Astrocyte of the spinal cord (primary cell): Measurements from ENCODE around the gene SLAIN1.
A peak's percentile ranks its signal among the peaks of the same experiment; 100 is the strongest.

ENCODE experiments used
- DNase-seq: peaks from one replicate; pipeline ENCODE4 v3.0.0; 2011; ENCODE audit warnings: low read depth, low spot score
- H3K4me3 ChIP-seq: 2 replicates; pipeline ENCODE4 v1.5.1; 2011; ENCODE audit warnings: low read depth, mild to moderate bottlenecking, low read length, moderate library complexity
- CTCF ChIP-seq: IDR thresholded peaks from 2 replicates; pipeline ENCODE4 v1.5.1; 2012; ENCODE audit warnings: low read depth, mild to moderate bottlenecking, low read length, inconsistent platforms
- in situ Hi-C: cut with HindIII; loops from 2 replicates; pipeline ENCODE4 v1.10.0; 2017; ENCODE audit warnings: low sequenced_read_pairs

Gene SLAIN1

DNA sequence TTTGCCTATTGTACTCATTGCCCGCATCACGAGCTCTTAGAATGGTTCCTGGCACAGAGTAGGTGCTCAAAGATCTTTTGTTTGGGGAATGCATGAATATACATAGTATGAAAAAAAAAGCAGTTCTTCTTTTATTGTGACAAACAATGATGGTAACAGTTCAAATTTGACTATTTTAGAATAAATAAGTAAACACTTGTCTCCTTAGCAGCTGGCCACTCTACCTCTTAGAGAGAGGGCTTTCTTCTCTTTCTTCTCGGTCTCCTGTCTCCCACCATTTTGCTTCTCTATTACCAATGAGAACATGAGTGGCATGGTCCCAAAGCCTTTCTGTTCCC lies 639 bp upstream of the SLAIN1 start:
- H3K4me3 ChIP-seq = peak overlapping the region; percentile 48
- in situ Hi-C loops = no loop called here

GRCh38 chr13:77698201-77699058 lies 943 bp downstream of the SLAIN1 start:
- peak overlapping the region; percentile 49 for H3K4me3 ChIP-seq
- in situ Hi-C loops = no loop called here
- no peak for TF ChIP-seq CTCF
- no peak for DNase-seq

More for the DNA sequence above, 639 bp upstream of the SLAIN1 start:
- TF ChIP-seq CTCF = no peak
- DNase-seq = no peak

DNA sequence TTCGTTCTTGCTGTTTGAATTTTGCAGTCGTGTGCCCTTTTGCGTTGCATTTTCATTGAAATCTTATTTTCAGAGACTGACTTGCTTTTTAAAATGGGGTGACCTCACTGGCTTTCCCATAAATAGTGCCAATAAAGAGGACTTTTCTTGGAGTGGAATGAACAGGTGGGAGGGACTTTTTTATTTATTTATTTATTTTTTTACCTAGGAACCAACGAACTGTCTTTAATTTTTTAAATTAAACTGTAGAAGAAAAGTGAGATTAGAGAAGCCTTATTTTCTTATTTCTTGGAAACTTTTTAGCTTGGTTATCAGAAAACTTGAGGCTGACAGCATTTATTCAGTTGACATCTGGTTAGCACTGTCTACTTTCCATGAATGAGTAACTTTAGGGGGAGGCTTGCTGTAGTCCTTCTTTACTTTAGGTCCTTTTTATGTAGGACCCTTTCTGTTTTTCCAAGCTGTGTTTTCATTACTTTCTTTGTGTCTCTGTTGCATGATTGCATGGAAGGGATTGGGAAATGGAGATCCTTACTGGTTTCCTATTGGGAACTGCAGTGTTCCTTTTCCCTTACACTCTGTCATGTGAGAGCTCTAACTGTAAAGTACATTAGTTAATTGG lies 1.7 kb downstream of the SLAIN1 start:
- DNase-seq = no peak
- no peak for TF ChIP-seq CTCF
- H3K4me3 ChIP-seq = peak overlapping the region; percentile 49
- in situ Hi-C loops = no loop called here

DNA sequence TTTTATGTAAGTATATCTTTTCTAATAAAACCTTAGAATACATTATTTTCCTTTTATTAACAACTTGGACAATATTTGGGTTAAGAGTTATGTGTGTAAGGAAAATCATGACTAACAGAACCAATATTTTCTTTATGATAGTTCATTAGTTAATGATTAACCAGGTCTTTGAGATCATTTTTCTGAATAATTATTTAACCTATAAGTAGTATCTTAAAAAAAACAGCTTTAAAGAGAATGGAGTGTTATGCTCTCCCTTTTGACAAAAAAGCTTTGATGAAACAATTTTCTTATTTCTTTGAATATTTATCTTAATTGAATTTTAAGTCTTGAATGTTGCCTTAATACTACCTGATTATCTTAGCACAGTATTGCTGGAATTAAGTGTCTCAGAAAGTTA lies 3.8 kb downstream of the SLAIN1 start:
- in situ Hi-C loops = no loop called here
- TF ChIP-seq CTCF = no peak
- no peak overlapping the region for H3K4me3 ChIP-seq
- no peak for DNase-seq

DNA sequence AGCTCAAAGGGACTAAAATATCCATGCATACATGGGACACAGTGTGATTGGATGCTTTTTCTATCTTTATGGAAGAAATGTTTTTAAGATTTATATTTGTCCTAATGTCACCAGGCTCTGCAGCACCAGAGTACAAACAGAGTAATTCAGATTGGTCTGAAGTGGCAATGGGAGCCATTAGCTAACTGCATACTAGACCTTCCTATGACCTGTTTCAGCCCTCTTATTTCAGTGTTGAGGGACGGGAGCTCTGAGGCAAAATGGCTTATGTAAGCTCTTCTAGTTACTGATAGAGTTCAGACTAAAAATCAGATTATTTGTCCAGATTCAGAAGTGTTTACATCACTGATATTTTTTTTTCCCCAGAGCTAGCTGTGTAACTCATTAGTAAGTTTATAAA lies 4.9 kb downstream of the SLAIN1 start:
- no peak overlapping the region for H3K4me3 ChIP-seq
- DNase-seq = no peak
- in situ Hi-C loops = no loop called here
- TF ChIP-seq CTCF = no peak

- no peak for DNase-seq
- in situ Hi-C loops = no loop called here
- TF ChIP-seq CTCF = no peak
- no peak overlapping the region for H3K4me3 ChIP-seq
Measured at GRCh38 chr13:77703408-77703807, 5.9 kb downstream of the SLAIN1 start.
